Stimulated activated naive CD8-positive, alpha-beta T cell treated with anti-CD3 and anti-CD28 coated beads, Interleukin-15, amount 100 ng/mL, for 72 hours (primary cell): ENCODE results near the gene RNF144A.
A peak's percentile ranks its signal among the peaks of the same experiment; 100 is the strongest.

Experiments used
- ATAC-seq: fragments of 150-1000 bp; cut with Tn5 transposase; 2 replicates; pipeline ENCODE4 v1.10.0; 2021; ENCODE audit warnings: mild to moderate bottlenecking, moderate library complexity
- DNase-seq, 2 donors: peaks; one replicate each; pipeline ENCODE4 v3.0.0; 2021 to 2022
- H3K27ac Mint-ChIP-seq, 2 donors: one replicate each; pipeline ENCODE4 v1.8.0; 2022; ENCODE audit warnings: mild to moderate bottlenecking in 2 of 2, mixed read lengths in 2 of 2, moderate library complexity in 2 of 2
- H3K27me3 Mint-ChIP-seq: one replicate; pipeline ENCODE4 v1.8.0; 2022; ENCODE audit warnings: mixed read lengths
- H3K4me1 Mint-ChIP-seq: one replicate; pipeline ENCODE4 v1.8.0; 2022; ENCODE audit warnings: mild to moderate bottlenecking, mixed read lengths
- H3K4me3 Mint-ChIP-seq, 2 donors: one replicate each; pipeline ENCODE4 v1.8.0; 2022; ENCODE audit warnings: mild to moderate bottlenecking in 2 of 2, mixed read lengths in 2 of 2, moderate library complexity in 1 of 2
- H3K9me3 Mint-ChIP-seq, 2 donors: one replicate each; pipeline ENCODE4 v1.8.0; 2022; ENCODE audit warnings: mixed read lengths in 2 of 2

Gene RNF144A

GRCh38 chr2:7053650-7054265, 136.5 kb downstream of the RNF144A start:
- no peaks in the 10 kb centered on the region for H3K27me3 Mint-ChIP-seq

GRCh38 chr2:7057865-7058400, 140.7 kb downstream of the RNF144A start:
- Mint-ChIP-seq H3K4me1 (peaks cover 21% of the 10 kb centered on the region), H3K4me3 (peak overlapping the region; percentile 14 to 61), H3K27me3 (no peaks in the 10 kb centered on the region), H3K27ac (peak overlapping the region; percentile 4 to 82), H3K9me3 (peaks cover 3 to 7% of the 10 kb centered on the region in 2 donors)
- DNase-seq, result no peak
- peak; percentile 39 for ATAC-seq

More at GRCh38 chr2:7053650-7054265, 136.5 kb downstream of the RNF144A start:
- no peak overlapping the region for H3K27ac Mint-ChIP-seq
- no peak for ATAC-seq
- DNase-seq, result no peak
- H3K4me1 Mint-ChIP-seq, result peaks cover 3% of the 10 kb centered on the region
- peaks cover 0 to 6% of the 10 kb centered on the region in 2 donors for H3K9me3 Mint-ChIP-seq
- H3K4me3 Mint-ChIP-seq, result no peak overlapping the region

GRCh38 chr2:7060156-7060555, 142.9 kb downstream of the RNF144A start:
- Mint-ChIP-seq H3K4me3 (no peak overlapping the region), H3K9me3 (peaks cover 16 to 18% of the 10 kb centered on the region in 2 donors), H3K27ac (no peak overlapping the region), H3K27me3 (no peaks in the 10 kb centered on the region), H3K4me1 (peaks cover 21% of the 10 kb centered on the region)
- DNase-seq, result no peak
- no peak for ATAC-seq

GRCh38 chr2:7060631-7061449, 143.6 kb downstream of the RNF144A start:
- H3K9me3 Mint-ChIP-seq, result peaks cover 16 to 18% of the 10 kb centered on the region in 2 donors
- DNase-seq (no peak), ATAC-seq (no peak)
- H3K27ac Mint-ChIP-seq, result no peak overlapping the region
- H3K27me3 Mint-ChIP-seq, result no peaks in the 10 kb centered on the region
- H3K4me3 Mint-ChIP-seq, result no peak overlapping the region
- H3K4me1 Mint-ChIP-seq, result peaks cover 21% of the 10 kb centered on the region

GRCh38 chr2:7061450-7061789, 144.2 kb downstream of the RNF144A start:
- DNase-seq, result no peak
- H3K4me1 Mint-ChIP-seq, result peaks cover 21% of the 10 kb centered on the region
- peaks cover 16 to 18% of the 10 kb centered on the region in 2 donors for H3K9me3 Mint-ChIP-seq
- H3K4me3 Mint-ChIP-seq, result no peak overlapping the region
- H3K27me3 Mint-ChIP-seq, result no peaks in the 10 kb centered on the region
- no peak overlapping the region for H3K27ac Mint-ChIP-seq
- ATAC-seq, result no peak

GRCh38 chr2:7061921-7062320, 144.7 kb downstream of the RNF144A start:
- Mint-ChIP-seq H3K27me3 (no peaks in the 10 kb centered on the region), H3K4me1 (peaks cover 21% of the 10 kb centered on the region), H3K4me3 (no peak overlapping the region), H3K27ac (no peak overlapping the region), H3K9me3 (peaks cover 16 to 18% of the 10 kb centered on the region in 2 donors)
- no peak for ATAC-seq
- no peak for DNase-seq

GRCh38 chr2:7063789-7064188, 146.6 kb downstream of the RNF144A start:
- DNase-seq, result no peak
- Mint-ChIP-seq H3K4me3 (no peak overlapping the region), H3K27ac (no peak overlapping the region), H3K9me3 (peaks cover 10 to 25% of the 10 kb centered on the region in 2 donors), H3K27me3 (no peaks in the 10 kb centered on the region), H3K4me1 (peaks cover 18% of the 10 kb centered on the region)
- no peak for ATAC-seq

GRCh38 chr2:7068457-7068856, 151.2 kb downstream of the RNF144A start:
- no peak overlapping the region for H3K4me3 Mint-ChIP-seq
- H3K27me3 Mint-ChIP-seq, result no peaks in the 10 kb centered on the region
- ATAC-seq (no peak), DNase-seq (no peak)
- no peak overlapping the region for H3K27ac Mint-ChIP-seq
- H3K9me3 Mint-ChIP-seq, result peaks cover 4 to 17% of the 10 kb centered on the region in 2 donors
- no peaks in the 10 kb centered on the region for H3K4me1 Mint-ChIP-seq

- H3K9me3 Mint-ChIP-seq, result peaks cover 0 to 7% of the 10 kb centered on the region in 2 donors
- H3K4me1 Mint-ChIP-seq, result no peaks in the 10 kb centered on the region
- H3K4me3 Mint-ChIP-seq, result no peak overlapping the region
- ATAC-seq (no peak), DNase-seq (no peak)
- H3K27me3 Mint-ChIP-seq, result no peaks in the 10 kb centered on the region
- H3K27ac Mint-ChIP-seq, result no peak overlapping the region
Measured at GRCh38 chr2:7070483-7070882, 153.3 kb downstream of the RNF144A start.

GRCh38 chr2:7071154-7071553, 153.9 kb downstream of the RNF144A start:
- Mint-ChIP-seq H3K9me3 (peaks cover 0 to 7% of the 10 kb centered on the region in 2 donors), H3K27ac (no peak overlapping the region), H3K4me1 (no peaks in the 10 kb centered on the region), H3K27me3 (no peaks in the 10 kb centered on the region), H3K4me3 (no peak overlapping the region)
- no peak for ATAC-seq
- DNase-seq, result no peak

GRCh38 chr2:7071916-7072556, 154.8 kb downstream of the RNF144A start:
- H3K4me1 Mint-ChIP-seq, result no peaks in the 10 kb centered on the region
- DNase-seq (no peak), ATAC-seq (no peak)
- H3K9me3 Mint-ChIP-seq, result peaks cover 0 to 7% of the 10 kb centered on the region in 2 donors
- H3K4me3 Mint-ChIP-seq, result no peak overlapping the region
- H3K27me3 Mint-ChIP-seq, result no peaks in the 10 kb centered on the region
- H3K27ac Mint-ChIP-seq, result no peak overlapping the region

GRCh38 chr2:7073901-7074300, 156.7 kb downstream of the RNF144A start:
- Mint-ChIP-seq H3K4me1 (no peaks in the 10 kb centered on the region), H3K9me3 (no peaks in the 10 kb centered on the region), H3K27ac (no peak overlapping the region), H3K27me3 (no peaks in the 10 kb centered on the region), H3K4me3 (no peak overlapping the region)
- no peak for DNase-seq
- no peak for ATAC-seq

GRCh38 chr2:7075834-7076233, 158.6 kb downstream of the RNF144A start:
- no peaks in the 10 kb centered on the region for H3K27me3 Mint-ChIP-seq
- H3K4me3 Mint-ChIP-seq, result no peak overlapping the region
- no peak for ATAC-seq
- H3K27ac Mint-ChIP-seq, result no peak overlapping the region
- no peaks in the 10 kb centered on the region for H3K9me3 Mint-ChIP-seq
- DNase-seq, result no peak
- H3K4me1 Mint-ChIP-seq, result no peaks in the 10 kb centered on the region

- Mint-ChIP-seq H3K9me3 (no peaks in the 10 kb centered on the region), H3K27ac (no peak overlapping the region), H3K4me3 (no peak overlapping the region), H3K4me1 (peaks cover 5% of the 10 kb centered on the region), H3K27me3 (no peaks in the 10 kb centered on the region)
- no peak for DNase-seq
- ATAC-seq, result no peak
Measured at GRCh38 chr2:7077660-7078267, 160.6 kb downstream of the RNF144A start.
